Measurements from ENCODE around the gene ZNF407.
"Not testable (repeated sequence)": the region's sequence is repeated elsewhere in the genome, so short reads cannot be mapped to it uniquely, and the experiment has no call there.

Gene ZNF407

GRCh38 chr18:74597662-74598349 is at the start of gene ZNF407:
Gene ZNF407 (plus strand): TSS chr18:74597870. CDS start chr18:74631020, 33,150 bp downstream.
- peak; percentile 87 for DNase-seq
- peak; percentile 85 for ATAC-seq

GRCh38 chr18:74549591-74550104 is 48.0 kb upstream of the ZNF407 start:
- DNase-seq (no peak), ATAC-seq (no peak)

GRCh38 chr18:74550886-74551285 is 46.8 kb upstream of the ZNF407 start:
- ATAC-seq, result no peak
- DNase-seq, result no peak

- ATAC-seq (no peak), DNase-seq (no peak)
Measured at GRCh38 chr18:74551452-74551851, 46.2 kb upstream of the ZNF407 start.

- ATAC-seq, result peak; percentile 95
- peak; percentile 82 for DNase-seq
Measured at GRCh38 chr18:74551936-74552555, 45.6 kb upstream of the ZNF407 start.

- ATAC-seq (no peak), DNase-seq (no peak)
Measured at GRCh38 chr18:74556126-74556525, 41.5 kb upstream of the ZNF407 start.

- no peak for DNase-seq
Measured at GRCh38 chr18:74558096-74558495, 39.6 kb upstream of the ZNF407 start.

GRCh38 chr18:74562131-74562730 is 35.4 kb upstream of the ZNF407 start:
- DNase-seq (no peak), ATAC-seq (no peak)

More at GRCh38 chr18:74558096-74558495, 39.6 kb upstream of the ZNF407 start:
- no peak for ATAC-seq

GRCh38 chr18:74562775-74563174 is 34.9 kb upstream of the ZNF407 start:
- ATAC-seq (no peak), DNase-seq (no peak)

- no peak for ATAC-seq
- no peak for DNase-seq
Measured at GRCh38 chr18:74563999-74564398, 33.7 kb upstream of the ZNF407 start.

GRCh38 chr18:74565164-74565563 is 32.5 kb upstream of the ZNF407 start:
- not testable (repeated sequence) for ATAC-seq

GRCh38 chr18:74565993-74566392 is 31.7 kb upstream of the ZNF407 start:
- ATAC-seq, DNase-seq: not testable (repeated sequence)

More at GRCh38 chr18:74565164-74565563, 32.5 kb upstream of the ZNF407 start:
- not testable (repeated sequence) for DNase-seq

- DNase-seq, result no peak
- ATAC-seq, result no peak
Measured at GRCh38 chr18:74567822-74568221, 29.8 kb upstream of the ZNF407 start.

- no peak for DNase-seq
- no peak for ATAC-seq
Measured at GRCh38 chr18:74569401-74569800, 28.3 kb upstream of the ZNF407 start.

GRCh38 chr18:74570266-74570665 is 27.4 kb upstream of the ZNF407 start:
- DNase-seq (no peak), ATAC-seq (no peak)

GRCh38 chr18:74571895-74572680 is 25.6 kb upstream of the ZNF407 start:
- DNase-seq (no peak), ATAC-seq (no peak)

- DNase-seq (no peak), ATAC-seq (no peak)
Measured at GRCh38 chr18:74573053-74573452, 24.6 kb upstream of the ZNF407 start.

GRCh38 chr18:74574916-74575315 is 22.8 kb upstream of the ZNF407 start:
- DNase-seq, result no peak
- ATAC-seq, result no peak

GRCh38 chr18:74577019-74577418 is 20.7 kb upstream of the ZNF407 start:
- DNase-seq, result no peak
- no peak for ATAC-seq

- DNase-seq, result no peak
- ATAC-seq, result peak; percentile 28
Measured at GRCh38 chr18:74579496-74580065, 18.1 kb upstream of the ZNF407 start.

GRCh38 chr18:74582642-74583041 is 15.0 kb upstream of the ZNF407 start:
- DNase-seq, result no peak
- no peak for ATAC-seq

GRCh38 chr18:74587441-74587840 is 10.2 kb upstream of the ZNF407 start:
- ATAC-seq, result no peak
- DNase-seq, result no peak
